A549 treated with dexamethasone at 1 μM for 4 hours (cell line): ENCODE measurements around the gene SIGLEC12. TPM values are rescaled to one million over a fixed set of nuclear protein-coding genes. Genes with fewer than 3 reads are reported as not detected.

Experiments used
- total RNA-seq: library from RNA; stranded (reverse); fragments of 200-300 nt; extraction: Qiagen RNA extraction; gene quantifications from 5 replicates; pipeline ENCODE4 v1.2.3, GENCODE V29; 2022

Gene SIGLEC12
- not detected in 5 replicates for total RNA-seq

GRCh38 chr19:51501594-51502263 lies at the start of gene SIGLEC12:
Gene SIGLEC12 (minus strand): TSS chr19:51501800. CDS start chr19:51501733, 67 bp downstream.

GRCh38 chr19:51531349-51532315 lies 30.0 kb upstream of the SIGLEC12 start, which contains the start of gene SIGLEC6:
Gene SIGLEC6 (minus strand): TSS chr19:51531670. CDS start chr19:51531648, 22 bp downstream.

GRCh38 chr19:51478381-51479234 lies 23.0 kb downstream of the SIGLEC12 start, which contains the start of gene CEACAM18:
Gene CEACAM18 (plus strand): TSS chr19:51478539.

GRCh38 chr19:51458051-51458645 lies 43.5 kb downstream of the SIGLEC12 start, which contains the start of gene SIGLEC8:
Gene SIGLEC8 (minus strand): TSS chr19:51458454. CDS start chr19:51458387, 67 bp downstream.

Other genes with a start within 250 kb of the SIGLEC12 start
- gene IGLON5, start 190.2 kb downstream of the SIGLEC12 start, total RNA-seq: 0.06 to 0.13 TPM (median 0.07 TPM) in 4 of 5 replicates, not detected in the other
- gene VSIG10L, start 159.7 kb downstream of the SIGLEC12 start, total RNA-seq: 8.5 to 16.3 TPM (median 15.6 TPM) in 5 replicates
- 223 to 280 TPM (median 242 TPM) in 5 replicates for gene ETFB, start 135.4 kb downstream of the SIGLEC12 start, total RNA-seq
- 8.9 to 13.0 TPM (median 12.9 TPM) in 5 replicates for gene CLDND2, start 132.8 kb downstream of the SIGLEC12 start, total RNA-seq
- not detected in 5 replicates for gene NKG7, start 129.1 kb downstream of the SIGLEC12 start, total RNA-seq
- gene LIM2, start 113.8 kb downstream of the SIGLEC12 start, total RNA-seq: not detected in 5 replicates
- not detected in 5 replicates for gene C19orf84, start 111.2 kb downstream of the SIGLEC12 start, total RNA-seq
- 0.02 to 0.06 TPM in 2 of 5 replicates, not detected in the others for gene SIGLEC10, start 84.2 kb downstream of the SIGLEC12 start, total RNA-seq
- gene SIGLEC8, start 43.3 kb downstream of the SIGLEC12 start, total RNA-seq: not detected in 5 replicates
- not detected in 5 replicates for gene CEACAM18, start 23.3 kb downstream of the SIGLEC12 start, total RNA-seq
- gene SIGLEC6, start 29.9 kb upstream of the SIGLEC12 start, total RNA-seq: not detected in 5 replicates
- gene ZNF175, start 69.5 kb upstream of the SIGLEC12 start, total RNA-seq: 2.3 to 5.0 TPM (median 3.6 TPM) in 5 replicates
- not detected in 5 replicates for gene SIGLEC5, start 128.6 kb upstream of the SIGLEC12 start, total RNA-seq
- gene SIGLEC14, start 145.0 kb upstream of the SIGLEC12 start, total RNA-seq: 0.07 to 0.11 TPM (median 0.08 TPM) in 3 of 5 replicates, not detected in the others
- 8.9 to 12.4 TPM (median 11.6 TPM) in 5 replicates for gene SPACA6, start 191.5 kb upstream of the SIGLEC12 start, total RNA-seq
- 0.05 TPM in 1 of 5 replicates, not detected in the others for gene HAS1, start 222.2 kb upstream of the SIGLEC12 start, total RNA-seq